Daoy (cell line): ENCODE measurements around the gene TTN. TPM values are rescaled to one million over a fixed set of nuclear protein-coding genes. Genes with fewer than 3 reads are reported as not detected.

ENCODE experiments used
- DNase-seq: peaks from one replicate; pipeline ENCODE4 v3.0.0-alpha.2; 2015; ENCODE audit warnings: low read depth
- total RNA-seq: library from RNA; depleted of rRNA; stranded (reverse); fragments of >200 nt; shearing (Covaris generic); gene quantifications from 2 replicates; pipeline ENCODE4 v1.2.3, GENCODE V29; 2014

Gene TTN
- total RNA-seq, 1 experiment from 2014 or later = under 0.01 TPM

GRCh38 chr2:178734518-178734917 lies 72.7 kb downstream of the TTN start:
- DNase-seq = no peak

- DNase-seq = no peak
Observed at GRCh38 chr2:178733975-178734374, 73.2 kb downstream of the TTN start.

- DNase-seq = no peak
Observed at GRCh38 chr2:178732913-178733312, 74.3 kb downstream of the TTN start.

- no peak for DNase-seq
Observed at GRCh38 chr2:178731300-178731699, 75.9 kb downstream of the TTN start.

GRCh38 chr2:178730049-178730448 lies 77.2 kb downstream of the TTN start:
- DNase-seq = no peak

- DNase-seq = no peak
Observed at GRCh38 chr2:178723786-178724346, 83.4 kb downstream of the TTN start.

GRCh38 chr2:178722296-178722695 lies 84.9 kb downstream of the TTN start:
- no peak for DNase-seq

- no peak for DNase-seq
Observed at GRCh38 chr2:178718988-178719387, 88.2 kb downstream of the TTN start.

GRCh38 chr2:178718283-178718682 lies 88.9 kb downstream of the TTN start:
- DNase-seq = no peak

GRCh38 chr2:178716394-178716793 lies 90.8 kb downstream of the TTN start:
- DNase-seq = no peak

- no peak for DNase-seq
Observed at GRCh38 chr2:178715366-178715765, 91.9 kb downstream of the TTN start.

- DNase-seq = no peak
Observed at GRCh38 chr2:178707476-178707875, 99.7 kb downstream of the TTN start.

GRCh38 chr2:178704876-178705275 lies 102.3 kb downstream of the TTN start:
- DNase-seq = no peak

- DNase-seq = no peak
Observed at GRCh38 chr2:178702361-178702760, 104.9 kb downstream of the TTN start.

GRCh38 chr2:178700922-178701342 lies 106.3 kb downstream of the TTN start:
- DNase-seq = peak; percentile 10

GRCh38 chr2:178700136-178700535 lies 107.1 kb downstream of the TTN start:
- DNase-seq = no peak

- DNase-seq = no peak
Observed at GRCh38 chr2:178692845-178693244, 114.4 kb downstream of the TTN start.

- DNase-seq = no peak
Observed at GRCh38 chr2:178689808-178690207, 117.4 kb downstream of the TTN start.

GRCh38 chr2:178683877-178684276 lies 123.3 kb downstream of the TTN start:
- no peak for DNase-seq

GRCh38 chr2:178681081-178681480 lies 126.1 kb downstream of the TTN start:
- no peak for DNase-seq

- no peak for DNase-seq
Observed at GRCh38 chr2:178679891-178680290, 127.3 kb downstream of the TTN start.

- no peak for DNase-seq
Observed at GRCh38 chr2:178677599-178677998, 129.6 kb downstream of the TTN start.

GRCh38 chr2:178676046-178676445 lies 131.2 kb downstream of the TTN start:
- DNase-seq = no peak

GRCh38 chr2:178674122-178674521 lies 133.1 kb downstream of the TTN start:
- DNase-seq = no peak
